Measurements from ENCODE around the gene KLHL10.
"Not testable (repeated sequence)": the region's sequence is repeated elsewhere in the genome, so short reads cannot be mapped to it uniquely, and the experiment has no call there.

KLHL10 gene

GRCh38 chr17:41813152-41813680, 24.4 kb upstream of the KLHL10 start:
- peak; percentile 9 for DNase-seq (ENCODE audit: low read depth)

- peak; percentile 57 for DNase-seq (ENCODE audit: low read depth)
These were observed 23.9 kb upstream of the KLHL10 start for GRCh38 chr17:41813699-41814124.

- DNase-seq (ENCODE audit: low read depth): peak; percentile 52
These were observed 23.4 kb upstream of the KLHL10 start for GRCh38 chr17:41814195-41814594.

- no peak for DNase-seq (ENCODE audit: low read depth)
These were observed 20.8 kb upstream of the KLHL10 start for GRCh38 chr17:41816637-41817320.

- no peak for DNase-seq (ENCODE audit: low read depth)
These were observed 19.6 kb upstream of the KLHL10 start for GRCh38 chr17:41818024-41818423.

GRCh38 chr17:41821776-41822175, 15.8 kb upstream of the KLHL10 start:
- no peak for DNase-seq (ENCODE audit: low read depth)

GRCh38 chr17:41822216-41823140, 15.1 kb upstream of the KLHL10 start:
- DNase-seq (ENCODE audit: low read depth): no peak

- no peak for DNase-seq (ENCODE audit: low read depth)
These were observed 14.5 kb upstream of the KLHL10 start for GRCh38 chr17:41823141-41823524.

GRCh38 chr17:41823580-41823979, 14.0 kb upstream of the KLHL10 start:
- peak; percentile 18 for DNase-seq (ENCODE audit: low read depth)

- DNase-seq (ENCODE audit: low read depth): peak; percentile 25
These were observed 13.5 kb upstream of the KLHL10 start for GRCh38 chr17:41824086-41824485.

GRCh38 chr17:41825175-41825845, 12.3 kb upstream of the KLHL10 start:
- no peak for DNase-seq (ENCODE audit: low read depth)

- not testable (repeated sequence) for DNase-seq (ENCODE audit: low read depth)
These were observed 7.7 kb upstream of the KLHL10 start for GRCh38 chr17:41829961-41830360.

- DNase-seq (ENCODE audit: low read depth): peak; percentile 40
These were observed 2.3 kb upstream of the KLHL10 start for GRCh38 chr17:41835214-41835799.

- peak; percentile 73 for DNase-seq (ENCODE audit: low read depth)
These were observed 1.6 kb upstream of the KLHL10 start, which contains the start of gene NT5C3B for GRCh38 chr17:41835800-41836549. NT5C3B (minus strand) TSS chr17:41836232; CDS start chr17:41836193, 39 bp downstream.

GRCh38 chr17:41836550-41837196, 952 bp upstream of the KLHL10 start:
- peak; percentile 30 for DNase-seq (ENCODE audit: low read depth)

- not testable (repeated sequence) for DNase-seq (ENCODE audit: low read depth)
These were observed 1.8 kb downstream of the KLHL10 start for GRCh38 chr17:41839448-41839847.

GRCh38 chr17:41840781-41841180, 3.2 kb downstream of the KLHL10 start:
- DNase-seq (ENCODE audit: low read depth): not testable (repeated sequence)

GRCh38 chr17:41844971-41845370, 7.3 kb downstream of the KLHL10 start:
- peak; percentile 35 for DNase-seq (ENCODE audit: low read depth)

GRCh38 chr17:41848788-41849187, 11.2 kb downstream of the KLHL10 start:
- DNase-seq (ENCODE audit: low read depth): peak; percentile 44

- DNase-seq (ENCODE audit: low read depth): no peak
These were observed 11.8 kb downstream of the KLHL10 start for GRCh38 chr17:41849251-41849990.
